Parathyroid adenoma (tissue), 2 donors: ENCODE results near the gene UTS2R.
"Not testable (repeated sequence)": the region's sequence is repeated elsewhere in the genome, so short reads cannot be mapped to it uniquely, and the experiment has no call there.

ENCODE experiments used
- H2AFZ ChIP-seq: fragments of 300-600 bp; sonication (generic); one replicate; pipeline ENCODE4 v1.7.0; 2017; ENCODE audit warnings: antibody characterized with exemption, mild to moderate bottlenecking
- H3K27ac ChIP-seq: fragments of 300-600 bp; sonication (generic); one replicate; pipeline ENCODE4 v1.7.0; 2017
- H3K27me3 ChIP-seq: fragments of 300-600 bp; sonication (generic); one replicate; pipeline ENCODE4 v1.7.0; 2017; ENCODE audit warnings: low read length; ENCODE audit not compliant: control insufficient read depth, insufficient read depth
- H3K36me3 ChIP-seq: fragments of 300-600 bp; sonication (generic); one replicate; pipeline ENCODE4 v1.7.0; 2017; ENCODE audit warnings: low read length; ENCODE audit not compliant: control insufficient read depth, insufficient read depth
- H3K4me1 ChIP-seq: fragments of 300-600 bp; sonication (generic); one replicate; pipeline ENCODE4 v1.7.0; 2017; ENCODE audit warnings: control low read depth
- H3K4me2 ChIP-seq: fragments of 300-600 bp; sonication (generic); one replicate; pipeline ENCODE4 v1.7.0; 2017; ENCODE audit warnings: low read length
- H3K4me3 ChIP-seq: fragments of 300-600 bp; sonication (generic); one replicate; pipeline ENCODE4 v1.7.0; 2017; ENCODE audit warnings: low read depth, low read length
- H3K79me2 ChIP-seq: fragments of 300-600 bp; sonication (generic); one replicate; pipeline ENCODE4 v1.7.0; 2017; ENCODE audit warnings: control low read depth
- H3K9ac ChIP-seq: fragments of 300-600 bp; sonication (generic); one replicate; pipeline ENCODE4 v1.7.0; 2017; ENCODE audit warnings: mild to moderate bottlenecking
- H3K9me3 ChIP-seq: fragments of 300-600 bp; sonication (generic); one replicate; pipeline ENCODE4 v1.7.0; 2017; ENCODE audit warnings: low read length; ENCODE audit not compliant: control insufficient read depth
- TF ChIP-seq, protein P1 (sequence below): fragments of 300-600 bp; sonication (generic); IDR thresholded peaks from one replicate; pipeline ENCODE4 v1.7.0; 2017; ENCODE audit warnings: antibody characterized with exemption, mild to moderate bottlenecking
- donor health status: primary hyperparathyroidism.

Gene UTS2R

DNA sequence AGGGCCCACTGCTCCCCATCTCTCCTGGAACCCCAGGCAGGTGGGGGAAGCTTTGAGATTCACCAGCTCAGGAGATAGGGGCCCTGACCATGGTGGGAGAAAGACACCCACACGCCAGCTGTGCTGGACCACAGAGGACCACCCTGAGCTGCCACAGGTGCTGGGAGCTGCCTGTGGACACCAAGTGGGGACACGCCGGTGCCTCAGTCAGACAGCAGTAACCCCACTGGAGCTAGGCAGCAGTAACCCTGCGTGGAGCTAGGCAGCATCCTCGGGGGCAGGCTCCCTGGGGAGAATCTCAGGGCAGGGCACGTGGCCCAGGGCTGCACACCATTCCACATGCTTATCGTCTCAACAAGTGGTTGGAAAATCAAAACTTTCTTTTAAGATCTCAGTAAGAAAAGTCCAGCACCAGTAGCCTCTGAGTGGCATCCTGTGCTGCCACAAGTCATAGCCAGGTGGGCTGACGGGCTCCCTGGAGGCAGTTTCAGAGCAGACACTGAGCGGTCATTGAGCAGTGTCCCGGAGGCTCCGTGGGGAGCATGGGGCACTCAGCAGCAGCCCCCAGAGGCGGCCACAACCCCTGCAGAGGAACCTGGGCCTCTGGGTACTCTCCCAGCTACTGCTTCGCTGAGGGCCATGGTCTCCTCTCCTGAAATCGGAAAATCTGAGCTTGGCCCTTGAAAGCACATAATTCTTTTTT, 38.6 kb downstream of the UTS2R start:
- no peak overlapping the region for H3K27ac ChIP-seq
- peaks cover 11% of the 10 kb centered on the region for H3K4me1 ChIP-seq
- no peaks in the 10 kb centered on the region for H3K36me3 ChIP-seq
- H3K9me3 ChIP-seq: no peaks in the 10 kb centered on the region
- no peak overlapping the region for H3K4me2 ChIP-seq
- peaks cover 37% of the 10 kb centered on the region for H3K79me2 ChIP-seq
- no peak overlapping the region for H2AFZ ChIP-seq
- no peak overlapping the region for H3K4me3 ChIP-seq
- TF ChIP-seq, protein P1, sequence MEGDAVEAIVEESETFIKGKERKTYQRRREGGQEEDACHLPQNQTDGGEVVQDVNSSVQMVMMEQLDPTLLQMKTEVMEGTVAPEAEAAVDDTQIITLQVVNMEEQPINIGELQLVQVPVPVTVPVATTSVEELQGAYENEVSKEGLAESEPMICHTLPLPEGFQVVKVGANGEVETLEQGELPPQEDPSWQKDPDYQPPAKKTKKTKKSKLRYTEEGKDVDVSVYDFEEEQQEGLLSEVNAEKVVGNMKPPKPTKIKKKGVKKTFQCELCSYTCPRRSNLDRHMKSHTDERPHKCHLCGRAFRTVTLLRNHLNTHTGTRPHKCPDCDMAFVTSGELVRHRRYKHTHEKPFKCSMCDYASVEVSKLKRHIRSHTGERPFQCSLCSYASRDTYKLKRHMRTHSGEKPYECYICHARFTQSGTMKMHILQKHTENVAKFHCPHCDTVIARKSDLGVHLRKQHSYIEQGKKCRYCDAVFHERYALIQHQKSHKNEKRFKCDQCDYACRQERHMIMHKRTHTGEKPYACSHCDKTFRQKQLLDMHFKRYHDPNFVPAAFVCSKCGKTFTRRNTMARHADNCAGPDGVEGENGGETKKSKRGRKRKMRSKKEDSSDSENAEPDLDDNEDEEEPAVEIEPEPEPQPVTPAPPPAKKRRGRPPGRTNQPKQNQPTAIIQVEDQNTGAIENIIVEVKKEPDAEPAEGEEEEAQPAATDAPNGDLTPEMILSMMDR: no peak
- H3K9ac ChIP-seq: no peak overlapping the region
- no peaks in the 10 kb centered on the region for H3K27me3 ChIP-seq

DNA sequence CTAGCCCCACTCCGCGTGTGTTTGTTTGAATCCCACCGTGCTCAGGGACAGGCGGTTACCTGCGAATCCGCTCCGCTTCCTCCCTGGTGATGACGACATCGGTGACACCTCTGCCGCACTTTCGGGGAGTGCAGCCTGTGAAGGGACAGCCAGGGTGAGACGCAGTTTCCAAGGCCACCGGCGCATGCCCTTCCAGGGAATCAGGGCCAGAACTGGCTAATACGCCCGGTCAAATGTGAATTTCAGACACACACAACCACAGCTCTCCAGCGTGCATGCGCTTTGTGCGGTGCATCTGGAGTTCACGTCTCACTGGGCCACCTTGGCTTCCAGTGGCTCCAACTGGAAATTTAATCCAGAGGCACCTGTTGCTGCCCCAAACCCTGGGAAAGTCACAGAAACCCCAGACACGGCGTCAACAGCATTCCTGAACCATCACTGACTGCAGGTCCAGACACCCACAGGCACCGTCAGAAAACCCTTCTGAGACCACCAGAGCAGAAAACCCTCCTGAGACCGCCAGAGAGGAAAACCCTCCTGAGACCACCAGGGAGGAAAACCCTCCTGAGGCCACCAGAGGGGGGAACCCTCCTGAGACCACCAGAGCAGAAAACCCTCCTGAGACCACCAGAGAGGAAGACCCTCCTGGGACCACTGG, 40.0 kb downstream of the UTS2R start:
- Histone ChIP-seq H3K4me2 (no peak overlapping the region), H3K79me2 (peaks cover 39% of the 10 kb centered on the region), H3K9ac (no peak overlapping the region), H3K27me3 (no peaks in the 10 kb centered on the region), H3K4me1 (peaks cover 14% of the 10 kb centered on the region), H3K27ac (no peak overlapping the region), H3K9me3 (no peaks in the 10 kb centered on the region), H3K36me3 (no peaks in the 10 kb centered on the region), H3K4me3 (no peak overlapping the region), H2AFZ (no peak overlapping the region)
- TF ChIP-seq, protein P1: no peak

DNA sequence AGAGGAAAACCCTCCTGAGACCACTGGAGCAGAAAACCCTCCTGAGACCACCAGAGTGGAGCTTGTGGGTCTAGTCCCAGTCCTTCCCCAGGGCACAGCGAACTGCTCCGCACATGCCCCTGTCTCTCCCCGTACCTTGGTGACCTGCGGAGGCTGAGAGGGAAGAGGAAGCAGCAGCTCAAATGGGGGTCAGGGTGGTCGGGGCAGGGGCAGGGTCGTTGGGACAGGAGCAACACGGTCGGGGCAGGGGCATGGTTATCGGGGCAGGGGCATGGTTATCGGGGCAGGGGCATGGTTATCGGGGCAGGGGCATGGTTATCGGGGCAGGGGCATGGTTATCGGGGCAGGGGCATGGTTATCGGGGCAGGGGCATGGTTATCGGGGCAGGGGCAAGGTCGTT, 40.5 kb downstream of the UTS2R start:
- H3K4me2 ChIP-seq, H3K27me3 ChIP-seq, H3K4me3 ChIP-seq, H2AFZ ChIP-seq, H3K9me3 ChIP-seq, H3K27ac ChIP-seq, H3K9ac ChIP-seq, H3K36me3 ChIP-seq: not testable (repeated sequence)
- Histone ChIP-seq H3K4me1 (peaks cover 14% of the 10 kb centered on the region), H3K79me2 (peaks cover 39% of the 10 kb centered on the region)

DNA sequence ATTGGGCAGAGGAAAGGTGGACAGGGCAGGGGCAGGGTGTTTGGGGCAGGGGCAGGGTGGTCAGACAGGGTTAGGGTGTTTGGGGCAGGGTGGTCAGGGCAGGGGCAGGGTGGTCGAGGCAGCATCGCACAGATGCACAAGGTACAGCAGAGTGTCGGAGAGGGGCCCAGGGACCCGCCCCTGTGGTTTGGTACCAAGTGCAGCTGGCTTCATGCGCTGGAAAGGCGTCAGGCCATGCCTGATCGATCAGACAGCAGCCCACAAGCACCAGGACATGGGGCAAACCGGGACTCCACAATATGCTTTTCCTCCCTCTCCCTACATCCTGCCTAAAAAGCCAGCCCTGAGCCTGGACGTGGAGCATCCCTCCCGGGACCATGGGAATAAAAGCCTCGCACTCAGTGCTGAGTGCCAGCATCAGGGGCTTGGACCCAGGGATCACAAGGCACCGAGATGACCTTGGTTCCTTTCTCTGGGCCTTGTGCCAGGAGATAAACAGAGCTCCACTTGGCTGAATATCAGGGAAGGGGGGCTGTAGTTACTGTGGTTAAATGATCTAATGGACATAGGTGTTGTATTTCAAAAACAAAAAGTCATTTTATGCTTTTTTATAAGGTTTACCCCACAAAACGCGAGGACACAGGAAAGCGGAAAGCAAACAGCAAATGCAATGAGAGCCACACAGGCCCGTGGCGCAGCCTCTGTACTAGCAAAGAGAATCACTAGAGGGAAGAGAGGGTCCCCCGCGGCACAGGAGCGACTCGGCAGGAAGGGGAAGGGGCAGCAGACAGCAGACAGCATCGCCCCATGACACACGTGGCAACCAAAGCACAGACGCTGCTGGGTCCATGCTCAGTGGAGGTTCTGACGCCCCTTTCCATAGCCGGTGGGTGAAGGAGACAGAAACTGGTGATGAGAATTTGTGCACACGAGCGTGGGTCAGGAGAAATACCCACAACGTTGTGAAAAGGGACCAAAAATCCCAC, 41.3 kb downstream of the UTS2R start:
- TF ChIP-seq, protein P1: no peak
- no peak overlapping the region for H3K4me3 ChIP-seq
- no peaks in the 10 kb centered on the region for H3K27me3 ChIP-seq
- H3K4me2 ChIP-seq: no peak overlapping the region
- H2AFZ ChIP-seq: no peak overlapping the region
- H3K4me1 ChIP-seq: peaks cover 14% of the 10 kb centered on the region
- H3K9ac ChIP-seq: no peak overlapping the region
- H3K36me3 ChIP-seq: no peaks in the 10 kb centered on the region
- H3K9me3 ChIP-seq: no peaks in the 10 kb centered on the region
- peaks cover 39% of the 10 kb centered on the region for H3K79me2 ChIP-seq
- H3K27ac ChIP-seq: no peak overlapping the region
